GM21528 (cell line): ENCODE data around the gene TAF11L6.
"Not testable (repeated sequence)": the region's sequence is repeated elsewhere in the genome, so short reads cannot be mapped to it uniquely, and the experiment has no call there.

Source experiments
- ATAC-seq: cut with Tn5 transposase; IDR thresholded peaks from one replicate; pipeline ENCODE4 v1.9.1; 2021; ENCODE audit warnings: mild to moderate bottlenecking, moderate library complexity; ENCODE audit not compliant: unreplicated experiment, low FRiP score

TAF11L6 gene

GRCh38 chr5:17528369-17528768 lies at the start of gene TAF11L6:
Gene TAF11L6, plus strand, starts transcription at chr5:17528669.
- ATAC-seq = not testable (repeated sequence)

DNA sequence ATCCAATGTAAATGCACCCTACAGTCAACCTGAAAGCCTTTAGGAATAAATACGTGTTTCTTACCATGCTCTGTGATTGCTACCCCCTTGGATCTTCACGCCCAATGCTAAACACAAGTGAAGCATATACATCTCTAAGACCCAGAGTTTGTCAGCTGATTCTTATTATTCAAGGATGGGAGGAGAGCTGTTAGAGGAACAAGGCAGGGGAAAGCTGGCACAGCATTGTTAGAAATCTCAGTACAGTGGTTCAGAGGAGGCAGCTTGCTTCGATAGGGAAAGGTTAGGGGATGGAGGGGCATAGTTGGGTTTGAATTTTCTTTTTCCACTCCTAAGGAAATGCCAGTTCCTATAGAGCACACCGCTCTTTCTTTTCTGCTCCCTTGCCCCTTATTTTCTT lies 47.1 kb upstream of the TAF11L6 start:
- ATAC-seq = no peak

DNA sequence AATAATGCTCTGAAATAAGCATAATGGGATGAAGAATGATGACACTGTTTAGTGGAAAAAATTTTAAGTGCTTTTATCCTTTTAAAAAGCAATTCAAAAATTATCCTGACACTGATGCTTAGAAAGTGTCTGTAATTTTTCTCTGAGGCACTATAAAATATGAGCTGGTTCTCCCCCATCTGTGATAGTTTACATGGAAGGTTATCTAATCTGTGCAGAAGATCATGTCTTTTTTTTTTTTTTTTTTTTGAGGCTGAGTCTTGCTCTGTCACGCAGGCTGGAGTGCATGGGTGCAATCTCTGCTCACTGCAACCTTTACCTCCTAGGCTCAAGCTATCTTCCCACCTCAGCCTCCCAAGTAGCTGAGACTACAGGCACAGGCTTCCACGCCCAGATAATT lies 45.7 kb upstream of the TAF11L6 start:
- ATAC-seq = no peak

DNA sequence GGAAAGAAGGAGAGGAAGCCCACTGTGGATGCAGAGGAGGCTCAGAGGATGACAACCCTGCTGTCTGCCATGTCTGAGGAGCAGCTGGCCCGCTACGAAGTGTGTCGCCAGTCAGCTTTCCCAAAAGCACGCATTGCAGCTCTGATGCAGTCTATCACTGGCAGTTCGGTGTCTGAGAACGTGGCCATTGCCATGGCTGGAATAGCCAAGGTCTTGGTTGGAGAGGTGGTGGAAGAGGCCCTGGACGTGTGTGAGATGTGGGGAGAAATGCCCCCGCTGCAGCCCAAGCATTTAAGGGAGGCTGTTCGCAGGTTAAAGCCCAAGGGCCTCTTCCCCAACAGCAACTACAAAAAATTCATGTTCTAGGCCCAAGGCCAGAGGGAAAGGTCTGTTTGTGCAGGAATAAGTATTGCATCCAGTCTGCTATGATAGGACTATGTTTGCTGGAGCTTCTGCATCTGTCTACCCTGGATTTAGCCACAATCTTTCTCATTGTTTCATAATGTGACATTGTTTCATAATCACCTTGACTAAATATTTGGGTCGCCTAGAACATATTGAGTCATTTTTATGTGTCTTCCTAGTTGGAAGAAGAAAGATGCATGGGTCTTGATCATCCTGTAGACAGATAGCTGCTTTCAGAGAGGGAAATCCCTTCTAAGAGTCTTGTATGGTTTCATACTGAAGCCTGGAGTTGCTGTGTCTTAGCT lies 41.9 kb upstream of the TAF11L6 start:
- not testable (repeated sequence) for ATAC-seq

DNA sequence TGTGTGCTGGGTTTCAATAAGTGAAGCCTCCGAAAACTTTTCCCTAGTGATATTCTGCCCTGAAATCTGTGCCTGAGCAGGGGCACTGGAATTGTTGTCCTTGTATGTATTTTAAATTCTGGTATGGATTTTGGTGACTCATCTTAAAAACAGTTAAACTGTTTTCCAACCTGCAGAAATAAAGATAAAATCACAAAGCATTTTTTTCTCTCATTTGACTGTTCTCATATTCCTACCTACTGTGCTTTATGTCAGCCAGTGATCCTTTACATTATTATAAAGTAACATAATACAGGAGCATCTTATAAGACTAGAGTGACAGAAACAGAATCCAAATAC lies 41.3 kb upstream of the TAF11L6 start:
- ATAC-seq = no peak

DNA sequence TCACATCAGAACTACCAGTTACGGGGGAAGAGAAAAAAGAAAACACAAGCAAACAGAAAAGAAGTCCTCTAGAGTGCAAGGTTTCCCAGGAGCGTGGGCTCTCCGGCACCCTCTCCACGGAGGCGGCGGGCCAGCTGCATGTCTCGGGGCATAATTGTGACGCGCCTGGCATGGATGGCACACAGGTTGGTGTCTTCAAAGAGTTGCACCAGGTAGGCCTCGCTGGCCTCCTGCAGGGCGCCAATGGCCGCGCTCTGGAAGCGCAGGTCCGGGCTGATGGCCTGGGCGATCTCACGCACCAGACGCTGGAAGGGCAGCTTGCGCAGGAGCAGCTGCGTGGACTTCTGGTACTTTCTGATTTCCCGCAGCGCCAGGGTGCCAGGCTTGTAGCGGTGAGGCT lies 37.2 kb upstream of the TAF11L6 start:
- ATAC-seq = not testable (repeated sequence)

- ATAC-seq = no peak
Observed at GRCh38 chr5:17492770-17493169, 35.7 kb upstream of the TAF11L6 start.

DNA sequence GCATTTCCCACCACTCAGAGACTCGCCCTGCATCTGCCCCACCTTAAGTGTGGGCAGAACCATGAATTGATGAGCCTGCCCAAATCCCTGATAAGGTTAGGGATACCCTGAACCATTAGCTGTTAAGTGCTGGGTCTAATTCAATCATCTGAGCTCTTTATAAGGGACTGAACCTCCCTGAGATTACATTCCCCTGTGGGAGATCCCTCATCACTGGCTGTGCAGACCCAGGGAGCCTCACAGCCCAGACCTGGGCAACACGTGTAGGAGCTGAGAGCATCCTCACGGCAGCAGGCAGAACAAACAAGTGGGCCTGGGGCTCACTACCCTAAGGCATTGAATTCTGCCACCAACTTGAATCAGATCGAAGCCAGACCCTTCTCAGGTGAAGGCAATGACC lies 31.0 kb upstream of the TAF11L6 start:
- no peak for ATAC-seq

DNA sequence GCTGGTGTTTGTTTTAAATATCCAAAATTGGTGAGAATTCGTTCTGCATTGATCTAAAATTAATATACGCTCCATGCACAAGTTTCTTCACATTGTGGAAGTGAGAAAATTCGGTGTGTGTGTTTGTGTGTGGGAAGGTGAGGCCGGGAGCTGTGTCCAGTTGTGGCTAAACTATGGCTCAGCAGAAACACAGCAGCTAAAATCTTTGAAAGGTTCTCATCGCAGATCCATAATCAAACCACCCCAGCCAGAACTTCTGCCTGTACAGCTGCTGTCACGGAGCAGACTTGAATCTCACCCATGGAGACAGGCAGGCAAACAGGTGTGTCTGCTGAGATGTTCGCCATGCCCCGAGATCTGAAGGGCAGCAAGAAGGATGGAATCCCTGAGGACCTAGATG lies 30.5 kb upstream of the TAF11L6 start, which contains the start of gene TAF11L2:
Gene TAF11L2 (plus strand): TSS at position 301 of the 400 bp plus-strand sequence.
- not testable (repeated sequence) for ATAC-seq

- ATAC-seq = no peak
Observed at GRCh38 chr5:17511775-17512325, 16.6 kb upstream of the TAF11L6 start.

DNA sequence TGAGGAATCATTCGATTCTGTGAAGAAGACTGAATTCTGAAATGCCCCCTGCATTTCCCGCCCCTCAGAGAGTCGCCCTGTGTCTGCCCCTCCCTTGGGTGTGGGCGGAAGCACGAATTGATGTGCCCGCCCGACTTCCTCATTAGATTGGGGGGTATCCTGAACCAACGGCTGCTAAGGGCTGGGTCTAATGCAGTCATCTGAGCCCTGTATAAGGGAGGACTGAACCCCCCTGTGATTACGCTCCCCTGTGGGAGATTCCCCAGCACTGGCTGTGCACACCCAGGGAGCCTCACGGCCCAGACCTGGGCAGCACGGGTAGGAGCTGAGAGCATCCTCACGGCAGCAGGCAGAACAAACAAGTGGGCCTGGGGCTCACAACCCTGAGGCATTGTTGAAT lies 10.9 kb upstream of the TAF11L6 start:
- not testable (repeated sequence) for ATAC-seq

GRCh38 chr5:17518067-17518466 lies 10.4 kb upstream of the TAF11L6 start, which contains the start of gene TAF11L3:
Gene TAF11L3, plus strand, starts transcription at chr5:17518367.
- ATAC-seq = not testable (repeated sequence)

- not testable (repeated sequence) for ATAC-seq
Observed at GRCh38 chr5:17519508-17519907, 9.0 kb upstream of the TAF11L6 start.

DNA sequence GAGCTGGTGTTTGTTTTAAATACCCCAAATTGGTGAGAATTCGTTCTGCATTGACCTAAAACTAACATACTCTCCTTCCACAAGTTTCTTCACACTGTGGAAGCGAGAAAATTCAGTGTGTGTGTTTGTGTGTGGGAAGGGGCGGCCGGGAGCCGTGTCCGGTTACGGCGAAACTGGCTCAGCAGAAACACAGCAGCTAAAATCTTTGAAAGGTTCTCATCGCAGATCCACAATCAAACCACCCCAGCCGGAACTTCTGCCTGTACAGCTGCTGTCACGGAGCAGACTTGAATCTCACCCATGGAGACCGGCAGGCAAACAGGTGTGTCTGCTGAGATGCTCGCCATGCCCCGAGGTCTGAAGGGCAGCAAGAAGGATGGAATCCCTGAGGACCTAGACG lies 7.0 kb upstream of the TAF11L6 start, which contains the start of gene TAF11L4:
Gene TAF11L4 (plus strand): TSS at position 301 of the 400 bp plus-strand sequence.
- ATAC-seq = not testable (repeated sequence)

- ATAC-seq = not testable (repeated sequence)
Observed at GRCh38 chr5:17524935-17525334, 3.5 kb upstream of the TAF11L6 start, which contains the start of gene TAF11L5. Gene TAF11L5, plus strand, starts transcription at chr5:17525235.

DNA sequence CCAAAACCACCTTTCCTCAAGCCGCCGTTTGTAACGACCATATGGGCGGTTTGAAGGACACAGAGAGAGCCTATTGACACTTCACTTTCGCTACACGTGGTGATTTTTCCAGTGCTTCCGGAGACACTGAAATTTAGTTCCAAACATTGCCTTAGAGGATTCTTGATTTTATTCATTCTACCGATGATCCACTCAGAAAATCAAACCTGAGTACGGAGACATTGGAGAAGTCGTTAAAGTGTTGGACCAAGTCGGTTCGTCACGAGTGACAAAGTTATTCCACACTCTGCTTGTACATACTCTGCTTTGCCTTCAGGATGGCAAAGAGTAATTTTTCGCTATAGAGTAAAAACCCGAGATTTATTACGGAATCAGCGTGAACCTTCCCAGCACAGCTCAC lies 2.0 kb upstream of the TAF11L6 start:
- ATAC-seq = not testable (repeated sequence)
